ENCODE measurements around the gene ZNF397. TPM values are rescaled to one million over a fixed set of nuclear protein-coding genes. Genes with fewer than 3 reads are reported as not detected.

ZNF397 gene
- total and polyA plus RNA-seq, 9 of the 15 experiments (the other 6 are each of a cell fraction or from before 2014, with no cell fraction given): 6.4 to 24.2 (median 19.3) TPM

- TF ChIP-seq ZNF175 (CRISPR knock-in tag; IDR thresholded peaks at IDR 0.05; ENCODE audit: low read depth): 0 out of 2 replicates have a peak, but pooled peaks have one; percentile 35
- no peak for TF ChIP-seq SAFB2 (IDR thresholded peaks at IDR 0.05; ENCODE audit: borderline replicate concordance, low read depth, low read length, severe bottlenecking)
- no peak for TF ChIP-seq ZNF354B (CRISPR knock-in tag; IDR thresholded peaks at IDR 0.05)
- no peak for TF ChIP-seq ZNF140 (CRISPR knock-in tag; IDR thresholded peaks at IDR 0.05)
- TF ChIP-seq, protein P1, sequence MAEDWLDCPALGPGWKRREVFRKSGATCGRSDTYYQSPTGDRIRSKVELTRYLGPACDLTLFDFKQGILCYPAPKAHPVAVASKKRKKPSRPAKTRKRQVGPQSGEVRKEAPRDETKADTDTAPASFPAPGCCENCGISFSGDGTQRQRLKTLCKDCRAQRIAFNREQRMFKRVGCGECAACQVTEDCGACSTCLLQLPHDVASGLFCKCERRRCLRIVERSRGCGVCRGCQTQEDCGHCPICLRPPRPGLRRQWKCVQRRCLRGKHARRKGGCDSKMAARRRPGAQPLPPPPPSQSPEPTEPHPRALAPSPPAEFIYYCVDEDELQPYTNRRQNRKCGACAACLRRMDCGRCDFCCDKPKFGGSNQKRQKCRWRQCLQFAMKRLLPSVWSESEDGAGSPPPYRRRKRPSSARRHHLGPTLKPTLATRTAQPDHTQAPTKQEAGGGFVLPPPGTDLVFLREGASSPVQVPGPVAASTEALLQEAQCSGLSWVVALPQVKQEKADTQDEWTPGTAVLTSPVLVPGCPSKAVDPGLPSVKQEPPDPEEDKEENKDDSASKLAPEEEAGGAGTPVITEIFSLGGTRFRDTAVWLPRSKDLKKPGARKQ (CRISPR knock-in tag; IDR thresholded peaks at IDR 0.05): no peak
- no peak for TF ChIP-seq GMEB1 (CRISPR knock-in tag; IDR thresholded peaks at IDR 0.05)
- TF ChIP-seq DDX20 (tag; IDR thresholded peaks at IDR 0.05; ENCODE audit: low read depth): no peak
- peak; percentile 34 for TF ChIP-seq NFYB (IDR thresholded peaks at IDR 0.05; ENCODE audit: extremely low read depth, insufficient read length)
- TF ChIP-seq POLR3A (IDR thresholded peaks at IDR 0.05; ENCODE audit: borderline replicate concordance, extremely low read depth, insufficient read depth, insufficient read length): no peak
- TF ChIP-seq, protein P2, sequence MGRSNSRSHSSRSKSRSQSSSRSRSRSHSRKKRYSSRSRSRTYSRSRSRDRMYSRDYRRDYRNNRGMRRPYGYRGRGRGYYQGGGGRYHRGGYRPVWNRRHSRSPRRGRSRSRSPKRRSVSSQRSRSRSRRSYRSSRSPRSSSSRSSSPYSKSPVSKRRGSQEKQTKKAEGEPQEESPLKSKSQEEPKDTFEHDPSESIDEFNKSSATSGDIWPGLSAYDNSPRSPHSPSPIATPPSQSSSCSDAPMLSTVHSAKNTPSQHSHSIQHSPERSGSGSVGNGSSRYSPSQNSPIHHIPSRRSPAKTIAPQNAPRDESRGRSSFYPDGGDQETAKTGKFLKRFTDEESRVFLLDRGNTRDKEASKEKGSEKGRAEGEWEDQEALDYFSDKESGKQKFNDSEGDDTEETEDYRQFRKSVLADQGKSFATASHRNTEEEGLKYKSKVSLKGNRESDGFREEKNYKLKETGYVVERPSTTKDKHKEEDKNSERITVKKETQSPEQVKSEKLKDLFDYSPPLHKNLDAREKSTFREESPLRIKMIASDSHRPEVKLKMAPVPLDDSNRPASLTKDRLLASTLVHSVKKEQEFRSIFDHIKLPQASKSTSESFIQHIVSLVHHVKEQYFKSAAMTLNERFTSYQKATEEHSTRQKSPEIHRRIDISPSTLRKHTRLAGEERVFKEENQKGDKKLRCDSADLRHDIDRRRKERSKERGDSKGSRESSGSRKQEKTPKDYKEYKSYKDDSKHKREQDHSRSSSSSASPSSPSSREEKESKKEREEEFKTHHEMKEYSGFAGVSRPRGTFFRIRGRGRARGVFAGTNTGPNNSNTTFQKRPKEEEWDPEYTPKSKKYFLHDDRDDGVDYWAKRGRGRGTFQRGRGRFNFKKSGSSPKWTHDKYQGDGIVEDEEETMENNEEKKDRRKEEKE (IDR thresholded peaks at IDR 0.05; ENCODE audit: borderline replicate concordance in 1 of 2, control insufficient read depth in 1 of 2, low read depth in 2 of 2, low read length in 1 of 2): no peak
- no peak for TF ChIP-seq NR2F6 (CRISPR knock-in tag; IDR thresholded peaks at IDR 0.05)
- 0 out of 2 replicates have a peak, but pooled peaks have one; percentile 19 for TF ChIP-seq DMBX1 (CRISPR knock-in tag; IDR thresholded peaks at IDR 0.05; ENCODE audit: borderline replicate concordance)
- TF ChIP-seq, protein P3, sequence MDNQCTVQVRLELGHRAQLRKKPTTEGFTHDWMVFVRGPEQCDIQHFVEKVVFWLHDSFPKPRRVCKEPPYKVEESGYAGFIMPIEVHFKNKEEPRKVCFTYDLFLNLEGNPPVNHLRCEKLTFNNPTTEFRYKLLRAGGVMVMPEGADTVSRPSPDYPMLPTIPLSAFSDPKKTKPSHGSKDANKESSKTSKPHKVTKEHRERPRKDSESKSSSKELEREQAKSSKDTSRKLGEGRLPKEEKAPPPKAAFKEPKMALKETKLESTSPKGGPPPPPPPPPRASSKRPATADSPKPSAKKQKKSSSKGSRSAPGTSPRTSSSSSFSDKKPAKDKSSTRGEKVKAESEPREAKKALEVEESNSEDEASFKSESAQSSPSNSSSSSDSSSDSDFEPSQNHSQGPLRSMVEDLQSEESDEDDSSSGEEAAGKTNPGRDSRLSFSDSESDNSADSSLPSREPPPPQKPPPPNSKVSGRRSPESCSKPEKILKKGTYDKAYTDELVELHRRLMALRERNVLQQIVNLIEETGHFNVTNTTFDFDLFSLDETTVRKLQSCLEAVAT (IDR thresholded peaks at IDR 0.05): peak; percentile 72 to 99; a peak in 3 of 4 replicates
- no peak for TF ChIP-seq SAFB (IDR thresholded peaks at IDR 0.05; ENCODE audit: borderline replicate concordance, low read depth, low read length)
- TF ChIP-seq ZNF232 (CRISPR knock-in tag; IDR thresholded peaks at IDR 0.05): no peak
- TF ChIP-seq EP300 (IDR thresholded peaks at IDR 0.05; ENCODE audit: low read length): peak; percentile 52; the same call in 1 of the 2 replicates
- TF ChIP-seq, protein P4, sequence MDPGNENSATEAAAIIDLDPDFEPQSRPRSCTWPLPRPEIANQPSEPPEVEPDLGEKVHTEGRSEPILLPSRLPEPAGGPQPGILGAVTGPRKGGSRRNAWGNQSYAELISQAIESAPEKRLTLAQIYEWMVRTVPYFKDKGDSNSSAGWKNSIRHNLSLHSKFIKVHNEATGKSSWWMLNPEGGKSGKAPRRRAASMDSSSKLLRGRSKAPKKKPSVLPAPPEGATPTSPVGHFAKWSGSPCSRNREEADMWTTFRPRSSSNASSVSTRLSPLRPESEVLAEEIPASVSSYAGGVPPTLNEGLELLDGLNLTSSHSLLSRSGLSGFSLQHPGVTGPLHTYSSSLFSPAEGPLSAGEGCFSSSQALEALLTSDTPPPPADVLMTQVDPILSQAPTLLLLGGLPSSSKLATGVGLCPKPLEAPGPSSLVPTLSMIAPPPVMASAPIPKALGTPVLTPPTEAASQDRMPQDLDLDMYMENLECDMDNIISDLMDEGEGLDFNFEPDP (CRISPR knock-in tag; IDR thresholded peaks at IDR 0.05): no peak
Observed at GRCh38 chr18:35290094-35290735, 49.4 kb downstream of the ZNF397 start, which contains the start of gene ZSCAN30 (continued).

Measured in K562 (cell line).